WI38 (cell line): ENCODE data around the gene IKZF3.
"Not testable (repeated sequence)": the region's sequence is repeated elsewhere in the genome, so short reads cannot be mapped to it uniquely, and the experiment has no call there.

Source experiments
- H3K4me3 ChIP-seq: 2 replicates; pipeline ENCODE4 v1.5.1; 2011; ENCODE audit warnings: low read depth, mild to moderate bottlenecking, control low read depth, low read length
- CTCF ChIP-seq: IDR thresholded peaks from 2 replicates; pipeline ENCODE4 v1.5.1; 2012; ENCODE audit warnings: low read depth, mild to moderate bottlenecking, control low read depth, low read length

IKZF3 gene

GRCh38 chr17:39894681-39895376 lies 30.7 kb upstream of the IKZF3 start:
- no peak for TF ChIP-seq CTCF
- H3K4me3 ChIP-seq: no peak overlapping the region

GRCh38 chr17:39889200-39889599 lies 25.1 kb upstream of the IKZF3 start:
- TF ChIP-seq CTCF: no peak
- H3K4me3 ChIP-seq: no peak overlapping the region

- TF ChIP-seq CTCF: no peak
- no peak overlapping the region for H3K4me3 ChIP-seq
Observed at GRCh38 chr17:39887078-39887477, 23.0 kb upstream of the IKZF3 start.

GRCh38 chr17:39886102-39886501 lies 22.0 kb upstream of the IKZF3 start:
- not testable (repeated sequence) for H3K4me3 ChIP-seq

- no peak for TF ChIP-seq CTCF
- no peak overlapping the region for H3K4me3 ChIP-seq
Observed at GRCh38 chr17:39872751-39873150, 8.6 kb upstream of the IKZF3 start.

- TF ChIP-seq CTCF: no peak
- H3K4me3 ChIP-seq: no peak overlapping the region
Observed at GRCh38 chr17:39871801-39872200, 7.7 kb upstream of the IKZF3 start.

- H3K4me3 ChIP-seq: no peak overlapping the region
- no peak for TF ChIP-seq CTCF
Observed at GRCh38 chr17:39870776-39871175, 6.7 kb upstream of the IKZF3 start.

GRCh38 chr17:39868554-39868942 lies 4.4 kb upstream of the IKZF3 start:
- H3K4me3 ChIP-seq: no peak overlapping the region
- no peak for TF ChIP-seq CTCF
